GM12872 (cell line): ENCODE measurements around the gene CACNA2D4.

Experiments used
- TF ChIP-seq, protein P1 (sequence below): IDR thresholded peaks from 3 replicates; pipeline ENCODE4 v1.5.1; 2011; ENCODE audit warnings: low read depth, mild to moderate bottlenecking, low read length, moderate library complexity; ENCODE audit not compliant: insufficient read depth

CACNA2D4 gene

DNA sequence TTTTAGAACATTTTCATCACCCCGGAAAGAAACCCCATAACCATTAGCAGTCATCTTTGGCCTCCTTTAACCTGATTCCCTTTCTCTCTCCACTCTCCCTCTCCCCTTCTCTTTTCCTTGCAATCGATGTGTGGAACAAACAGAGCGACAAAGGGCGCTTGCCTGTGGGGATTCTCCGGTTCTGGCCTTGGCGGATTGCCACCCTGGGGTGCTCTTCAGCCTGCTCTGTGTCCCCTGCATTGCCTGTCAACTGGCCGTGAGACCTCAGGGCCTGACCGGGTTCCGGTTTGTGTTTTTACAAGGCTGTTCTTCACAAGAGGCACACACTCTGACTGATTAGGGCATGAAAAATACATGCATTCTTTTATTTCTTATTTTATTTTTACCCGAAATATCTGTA is 70.3 kb downstream of the CACNA2D4 start:
- TF ChIP-seq, protein P1, sequence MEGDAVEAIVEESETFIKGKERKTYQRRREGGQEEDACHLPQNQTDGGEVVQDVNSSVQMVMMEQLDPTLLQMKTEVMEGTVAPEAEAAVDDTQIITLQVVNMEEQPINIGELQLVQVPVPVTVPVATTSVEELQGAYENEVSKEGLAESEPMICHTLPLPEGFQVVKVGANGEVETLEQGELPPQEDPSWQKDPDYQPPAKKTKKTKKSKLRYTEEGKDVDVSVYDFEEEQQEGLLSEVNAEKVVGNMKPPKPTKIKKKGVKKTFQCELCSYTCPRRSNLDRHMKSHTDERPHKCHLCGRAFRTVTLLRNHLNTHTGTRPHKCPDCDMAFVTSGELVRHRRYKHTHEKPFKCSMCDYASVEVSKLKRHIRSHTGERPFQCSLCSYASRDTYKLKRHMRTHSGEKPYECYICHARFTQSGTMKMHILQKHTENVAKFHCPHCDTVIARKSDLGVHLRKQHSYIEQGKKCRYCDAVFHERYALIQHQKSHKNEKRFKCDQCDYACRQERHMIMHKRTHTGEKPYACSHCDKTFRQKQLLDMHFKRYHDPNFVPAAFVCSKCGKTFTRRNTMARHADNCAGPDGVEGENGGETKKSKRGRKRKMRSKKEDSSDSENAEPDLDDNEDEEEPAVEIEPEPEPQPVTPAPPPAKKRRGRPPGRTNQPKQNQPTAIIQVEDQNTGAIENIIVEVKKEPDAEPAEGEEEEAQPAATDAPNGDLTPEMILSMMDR: no peak

DNA sequence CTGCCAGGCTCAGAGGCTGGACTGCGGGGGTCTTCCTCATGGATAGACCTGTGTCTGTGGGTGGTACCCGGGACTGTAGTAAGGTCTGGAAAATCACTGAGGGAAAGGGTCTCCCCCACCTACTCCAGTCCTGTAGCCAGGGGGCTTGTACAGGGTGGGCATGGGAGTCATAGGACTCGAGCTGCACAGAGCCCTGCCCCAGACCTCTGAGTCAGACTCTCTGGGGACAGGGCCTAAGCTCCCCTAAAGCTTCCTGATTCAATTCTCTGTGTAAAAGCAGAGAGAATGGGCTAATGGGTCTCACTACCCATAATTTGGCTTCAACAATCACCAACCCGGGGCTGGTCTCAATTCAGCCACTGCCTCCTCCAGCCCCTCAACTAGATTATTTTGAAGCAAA is 71.0 kb downstream of the CACNA2D4 start:
- TF ChIP-seq, protein P1: no peak

DNA sequence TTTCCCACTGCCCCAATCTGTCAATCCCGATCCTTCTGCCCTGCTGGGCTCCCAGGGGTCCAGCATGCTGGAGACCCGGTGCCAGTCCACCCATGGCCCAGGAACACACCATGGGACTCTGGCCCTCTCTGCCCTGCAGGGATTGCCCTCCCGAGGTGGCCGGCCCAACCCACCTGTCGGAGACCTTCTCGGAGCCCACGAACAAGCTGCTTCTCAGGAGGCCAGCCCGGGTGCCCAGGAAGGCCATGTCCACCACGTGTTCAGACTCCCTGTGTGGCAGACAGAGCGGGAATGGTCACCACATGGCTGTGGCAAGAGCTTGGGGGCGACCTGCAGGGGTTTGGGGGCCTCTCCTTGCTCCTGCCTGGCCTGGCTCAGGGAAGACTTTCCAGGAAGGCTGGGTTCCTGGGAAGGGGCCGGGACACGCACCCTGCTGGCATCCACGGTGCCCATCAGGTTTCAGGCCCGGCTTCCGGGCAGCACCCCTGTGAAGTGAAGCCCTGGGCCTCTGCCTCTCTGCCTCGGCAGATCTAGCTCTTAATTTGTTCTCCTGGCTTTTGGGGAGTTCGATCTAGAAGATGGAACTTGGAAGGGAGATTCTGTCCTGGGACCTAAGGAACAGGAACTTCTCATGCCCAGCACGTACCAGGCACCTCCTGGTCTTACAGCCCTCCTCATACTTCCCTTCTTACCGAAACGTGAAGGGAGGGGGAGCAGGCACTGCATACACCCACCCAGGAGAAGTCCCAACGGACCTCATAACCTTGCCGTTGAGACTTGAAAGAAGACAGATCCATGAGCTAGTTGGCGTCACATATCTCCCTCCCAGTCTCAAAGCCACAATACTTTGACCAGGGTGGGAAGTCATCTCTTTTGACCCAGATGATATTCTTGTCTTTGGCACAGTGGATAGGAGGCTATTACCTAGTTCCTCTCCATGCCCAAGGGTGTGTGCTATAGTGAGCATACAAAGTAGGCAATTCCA is 71.7 kb downstream of the CACNA2D4 start:
- TF ChIP-seq, protein P1: no peak

DNA sequence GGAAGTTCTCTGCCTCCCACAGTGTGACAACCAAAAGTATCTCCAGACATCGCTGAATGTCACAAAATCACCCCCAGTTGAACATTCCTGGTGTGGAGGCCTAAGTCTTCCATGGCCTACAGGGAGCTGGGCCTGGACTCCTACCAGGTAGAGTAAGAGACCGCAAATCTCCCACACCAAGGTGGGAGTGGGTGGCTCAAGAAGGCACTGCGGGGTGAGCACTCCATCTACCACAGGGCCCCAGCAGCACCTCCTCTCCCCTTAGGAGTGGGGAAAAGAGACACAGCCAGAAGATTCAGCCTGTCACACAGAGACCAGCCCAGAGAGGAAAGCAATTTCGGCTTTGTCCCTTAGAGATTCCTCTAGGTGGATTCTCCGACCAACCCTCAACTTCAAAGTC is 72.6 kb downstream of the CACNA2D4 start:
- TF ChIP-seq, protein P1: no peak

DNA sequence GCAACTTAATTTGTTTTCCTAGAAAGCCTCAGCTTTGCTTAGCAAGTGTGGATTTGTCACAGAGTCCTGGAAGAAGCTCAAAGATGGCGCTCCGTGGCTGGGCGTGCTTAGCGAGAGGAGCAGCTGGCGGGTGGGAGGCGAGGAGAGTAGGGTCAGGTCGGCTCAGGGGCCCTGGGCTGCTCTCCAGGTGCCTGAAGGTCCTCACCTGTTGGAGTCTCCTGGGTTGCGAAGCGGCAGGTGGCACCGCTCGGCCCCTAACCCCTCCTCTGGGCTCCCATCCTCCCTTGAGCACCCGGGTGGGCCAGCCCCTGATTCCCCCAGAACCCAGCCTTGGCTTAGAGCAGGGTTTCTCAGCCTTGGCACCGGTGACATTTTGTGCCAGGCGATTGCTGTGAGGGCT is 73.0 kb downstream of the CACNA2D4 start:
- TF ChIP-seq, protein P1: no peak

DNA sequence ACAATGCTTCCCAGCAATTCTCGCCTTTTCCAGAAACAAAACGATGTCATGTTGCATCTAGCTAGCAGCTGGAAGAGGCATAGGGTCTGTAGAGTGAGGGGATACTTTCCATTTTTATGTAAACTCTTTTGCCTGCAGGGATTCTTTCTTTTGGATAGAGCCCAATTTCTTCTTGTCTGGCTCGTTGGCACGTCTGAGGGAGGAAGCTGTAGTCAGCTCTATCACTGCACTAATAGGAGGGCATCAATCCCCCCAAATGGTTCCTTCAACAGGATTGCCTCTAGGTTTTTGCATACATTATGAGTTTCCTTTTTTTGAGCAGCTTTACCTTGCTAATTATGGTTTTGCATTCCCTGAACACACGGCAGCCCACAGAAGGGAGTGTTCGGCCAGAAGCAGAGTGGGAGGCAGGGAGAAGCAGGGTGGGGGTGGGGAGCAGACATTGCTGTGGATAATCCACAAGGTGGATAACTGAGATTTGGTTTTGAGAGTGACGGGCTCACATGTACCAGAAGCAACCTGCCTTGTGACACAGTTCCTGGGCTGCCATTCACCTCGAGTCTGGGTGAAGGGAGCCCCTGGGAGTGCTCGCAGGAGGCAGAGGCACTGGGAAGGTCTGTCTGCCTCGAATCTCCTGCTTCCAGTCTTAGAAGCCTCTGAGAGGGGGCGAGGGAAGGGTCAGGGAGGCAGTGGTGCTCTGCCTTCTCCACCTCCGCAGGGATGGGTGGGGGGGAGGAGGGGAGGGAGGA is 73.6 kb downstream of the CACNA2D4 start:
- TF ChIP-seq, protein P1: no peak

DNA sequence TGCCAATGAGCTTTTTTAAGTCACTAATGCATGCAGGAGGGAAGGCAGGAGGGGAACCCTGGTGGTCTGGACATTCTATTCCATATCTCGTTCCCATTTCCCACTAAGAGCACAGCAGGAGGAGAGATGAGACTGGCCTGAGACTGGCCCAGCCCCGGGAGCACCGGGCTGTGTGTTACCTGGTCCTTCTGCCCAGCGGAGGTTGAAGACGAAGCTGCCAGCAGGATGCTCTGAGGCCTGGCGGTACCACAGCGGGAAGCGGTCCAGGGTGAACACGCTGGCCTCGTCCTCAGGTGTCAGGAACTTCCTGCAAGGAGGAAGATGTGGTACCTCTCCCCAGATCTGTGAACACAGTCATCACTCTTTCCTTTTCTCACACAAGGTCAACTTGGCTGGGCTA is 74.2 kb downstream of the CACNA2D4 start:
- TF ChIP-seq, protein P1: no peak
